ENCODE data around the gene KBTBD4.

DNA sequence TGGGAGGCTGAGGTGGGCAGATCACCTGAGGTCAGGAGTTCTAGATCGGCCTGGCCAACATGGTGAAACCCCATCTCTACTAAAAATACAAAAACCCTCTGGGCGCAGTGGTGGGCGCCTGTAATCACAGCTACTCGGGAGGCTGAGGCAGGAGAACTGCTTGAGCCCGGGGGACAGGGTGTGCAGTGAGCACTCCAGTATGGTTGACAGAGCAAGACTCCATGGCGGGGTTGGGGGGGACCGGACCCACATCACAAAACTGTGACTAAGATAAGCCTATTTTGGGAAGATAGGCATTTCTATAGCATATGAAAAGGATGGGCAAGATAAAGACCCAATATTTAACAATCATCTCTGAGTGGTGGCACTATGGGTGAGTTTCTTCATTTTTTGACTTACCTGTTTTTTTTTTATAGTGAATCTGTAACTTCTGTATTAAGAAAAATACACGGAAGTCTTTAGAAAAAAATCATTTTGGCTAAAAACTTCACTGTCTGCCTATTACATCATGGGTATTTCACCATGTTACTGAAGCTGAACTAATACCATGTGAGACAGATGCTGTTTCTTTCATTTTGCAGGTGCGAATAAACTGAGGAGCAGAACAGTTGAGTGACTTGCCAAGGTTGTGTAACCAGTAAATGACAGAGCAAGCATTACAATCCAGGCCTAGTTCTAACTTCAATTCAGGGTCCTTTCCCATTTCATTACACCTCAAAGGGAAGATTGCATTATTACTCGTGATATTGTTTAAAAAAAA, 28.3 kb downstream of the KBTBD4 start:
- TF ChIP-seq, protein P1, sequence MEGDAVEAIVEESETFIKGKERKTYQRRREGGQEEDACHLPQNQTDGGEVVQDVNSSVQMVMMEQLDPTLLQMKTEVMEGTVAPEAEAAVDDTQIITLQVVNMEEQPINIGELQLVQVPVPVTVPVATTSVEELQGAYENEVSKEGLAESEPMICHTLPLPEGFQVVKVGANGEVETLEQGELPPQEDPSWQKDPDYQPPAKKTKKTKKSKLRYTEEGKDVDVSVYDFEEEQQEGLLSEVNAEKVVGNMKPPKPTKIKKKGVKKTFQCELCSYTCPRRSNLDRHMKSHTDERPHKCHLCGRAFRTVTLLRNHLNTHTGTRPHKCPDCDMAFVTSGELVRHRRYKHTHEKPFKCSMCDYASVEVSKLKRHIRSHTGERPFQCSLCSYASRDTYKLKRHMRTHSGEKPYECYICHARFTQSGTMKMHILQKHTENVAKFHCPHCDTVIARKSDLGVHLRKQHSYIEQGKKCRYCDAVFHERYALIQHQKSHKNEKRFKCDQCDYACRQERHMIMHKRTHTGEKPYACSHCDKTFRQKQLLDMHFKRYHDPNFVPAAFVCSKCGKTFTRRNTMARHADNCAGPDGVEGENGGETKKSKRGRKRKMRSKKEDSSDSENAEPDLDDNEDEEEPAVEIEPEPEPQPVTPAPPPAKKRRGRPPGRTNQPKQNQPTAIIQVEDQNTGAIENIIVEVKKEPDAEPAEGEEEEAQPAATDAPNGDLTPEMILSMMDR (conservative IDR thresholded peaks at IDR 0.05; ENCODE audit: low read depth, low read length), result no peak
- no peak for TF ChIP-seq EZH2 (IDR thresholded peaks at IDR 0.05; ENCODE audit: borderline replicate concordance, low read depth, low read length, poor library complexity, severe bottlenecking)

Data from A673 (cell line).